Central memory CD8-positive, alpha-beta T cell (primary cell): ENCODE measurements around the gene SPTLC2.
"Not testable (repeated sequence)": the region's sequence is repeated elsewhere in the genome, so short reads cannot be mapped to it uniquely, and the experiment has no call there.

Source experiments
- ATAC-seq: fragments of 150-1000 bp; cut with Tn5 transposase; replicated peaks from 2 replicates; pipeline ENCODE4 v1.10.0; 2022; ENCODE audit warnings: mild to moderate bottlenecking, moderate FRiP score, moderate number of reproducible peaks; ENCODE audit not compliant: poor library complexity, severe bottlenecking; ENCODE audit errors: extremely low read depth
- DNase-seq, 2 donors: peaks; one replicate each; pipeline ENCODE4 v3.0.0; 2021; ENCODE audit warnings: low spot score in 2 of 2
- H3K27ac Mint-ChIP-seq: one replicate; pipeline ENCODE4 v1.8.0; 2022; ENCODE audit warnings: low read depth, mild to moderate bottlenecking, moderate library complexity, mixed read lengths
- H3K27me3 Mint-ChIP-seq: one replicate; pipeline ENCODE4 v1.8.0; 2022; ENCODE audit warnings: mixed read lengths
- H3K36me3 Mint-ChIP-seq: one replicate; pipeline ENCODE4 v1.8.0; 2022; ENCODE audit warnings: mild to moderate bottlenecking, moderate library complexity, mixed read lengths; ENCODE audit not compliant: insufficient read depth
- H3K4me1 Mint-ChIP-seq: one replicate; pipeline ENCODE4 v1.8.0; 2022; ENCODE audit warnings: mixed read lengths
- H3K4me3 Mint-ChIP-seq: one replicate; pipeline ENCODE4 v1.8.0; 2022; ENCODE audit warnings: mild to moderate bottlenecking, moderate library complexity, mixed read lengths
- H3K9me3 Mint-ChIP-seq: one replicate; pipeline ENCODE4 v1.8.0; 2022; ENCODE audit warnings: mixed read lengths

The SPTLC2 gene

GRCh38 chr14:77642407-77642806 lies 26.0 kb upstream of the SPTLC2 start:
- Mint-ChIP-seq H3K4me3 (peak overlapping the region; percentile 80), H3K27me3 (no peaks in the 10 kb centered on the region)

GRCh38 chr14:77641534-77642341 lies 25.3 kb upstream of the SPTLC2 start:
- H3K4me3 Mint-ChIP-seq = peak overlapping the region; percentile 80

More at GRCh38 chr14:77642407-77642806, 26.0 kb upstream of the SPTLC2 start:
- Mint-ChIP-seq H3K9me3 (no peaks in the 10 kb centered on the region), H3K27ac (peak overlapping the region; percentile 89), H3K4me1 (peaks cover 13% of the 10 kb centered on the region), H3K36me3 (peaks cover 4% of the 10 kb centered on the region)
- no peak for DNase-seq
- no peak for ATAC-seq

GRCh38 chr14:77640756-77641533 lies 24.5 kb upstream of the SPTLC2 start:
- H3K27me3 Mint-ChIP-seq = no peaks in the 10 kb centered on the region
- H3K27ac Mint-ChIP-seq = peak overlapping the region; percentile 89
- ATAC-seq (no peak), DNase-seq (no peak)
- peak overlapping the region; percentile 80 for H3K4me3 Mint-ChIP-seq
- peaks cover 13% of the 10 kb centered on the region for H3K4me1 Mint-ChIP-seq
- H3K36me3 Mint-ChIP-seq = peaks cover 5% of the 10 kb centered on the region
- no peaks in the 10 kb centered on the region for H3K9me3 Mint-ChIP-seq

More at GRCh38 chr14:77641534-77642341, 25.3 kb upstream of the SPTLC2 start:
- ATAC-seq = peak; percentile 71
- Mint-ChIP-seq H3K4me1 (peaks cover 13% of the 10 kb centered on the region), H3K27me3 (no peaks in the 10 kb centered on the region), H3K36me3 (peaks cover 4% of the 10 kb centered on the region), H3K27ac (peak overlapping the region; percentile 89), H3K9me3 (no peaks in the 10 kb centered on the region)
- DNase-seq = peak; percentile 20 to 35

- H3K4me1 Mint-ChIP-seq = peaks cover 13% of the 10 kb centered on the region
- H3K27me3 Mint-ChIP-seq = no peaks in the 10 kb centered on the region
- no peak overlapping the region for H3K27ac Mint-ChIP-seq
- peaks cover 5% of the 10 kb centered on the region for H3K36me3 Mint-ChIP-seq
- no peak overlapping the region for H3K4me3 Mint-ChIP-seq
- ATAC-seq (no peak), DNase-seq (no peak)
- H3K9me3 Mint-ChIP-seq = no peaks in the 10 kb centered on the region
Measured at GRCh38 chr14:77638771-77639171, 22.3 kb upstream of the SPTLC2 start.

- not testable (repeated sequence) for DNase-seq, H3K4me1 Mint-ChIP-seq, H3K27me3 Mint-ChIP-seq, H3K4me3 Mint-ChIP-seq, H3K27ac Mint-ChIP-seq, H3K36me3 Mint-ChIP-seq, H3K9me3 Mint-ChIP-seq, ATAC-seq
Measured at GRCh38 chr14:77635869-77636268, 19.4 kb upstream of the SPTLC2 start.

- not testable (repeated sequence) for H3K4me1 Mint-ChIP-seq, DNase-seq, H3K27ac Mint-ChIP-seq, H3K36me3 Mint-ChIP-seq, H3K4me3 Mint-ChIP-seq, ATAC-seq, H3K27me3 Mint-ChIP-seq, H3K9me3 Mint-ChIP-seq
Measured at GRCh38 chr14:77635466-77635865, 19.0 kb upstream of the SPTLC2 start.

- no peaks in the 10 kb centered on the region for H3K4me1 Mint-ChIP-seq
- H3K27ac Mint-ChIP-seq = no peak overlapping the region
- H3K27me3 Mint-ChIP-seq = no peaks in the 10 kb centered on the region
- H3K4me3 Mint-ChIP-seq = no peak overlapping the region
- no peaks in the 10 kb centered on the region for H3K9me3 Mint-ChIP-seq
- DNase-seq (no peak), ATAC-seq (no peak)
- H3K36me3 Mint-ChIP-seq = no peaks in the 10 kb centered on the region
Measured at GRCh38 chr14:77630111-77630510, 13.7 kb upstream of the SPTLC2 start.

GRCh38 chr14:77625360-77625759 lies 8.9 kb upstream of the SPTLC2 start:
- no peaks in the 10 kb centered on the region for H3K9me3 Mint-ChIP-seq
- ATAC-seq = no peak
- no peak overlapping the region for H3K27ac Mint-ChIP-seq
- no peak overlapping the region for H3K4me3 Mint-ChIP-seq
- no peaks in the 10 kb centered on the region for H3K4me1 Mint-ChIP-seq
- H3K27me3 Mint-ChIP-seq = no peaks in the 10 kb centered on the region
- DNase-seq = no peak
- H3K36me3 Mint-ChIP-seq = no peaks in the 10 kb centered on the region

GRCh38 chr14:77623201-77623600 lies 6.8 kb upstream of the SPTLC2 start:
- Mint-ChIP-seq H3K9me3 (no peaks in the 10 kb centered on the region), H3K4me1 (no peaks in the 10 kb centered on the region), H3K27ac (no peak overlapping the region), H3K36me3 (no peaks in the 10 kb centered on the region), H3K4me3 (no peak overlapping the region), H3K27me3 (no peaks in the 10 kb centered on the region)
- ATAC-seq = no peak
- DNase-seq = no peak

- H3K36me3 Mint-ChIP-seq = no peaks in the 10 kb centered on the region
- H3K9me3 Mint-ChIP-seq = no peaks in the 10 kb centered on the region
- H3K27ac Mint-ChIP-seq = no peak overlapping the region
- no peaks in the 10 kb centered on the region for H3K4me1 Mint-ChIP-seq
- DNase-seq (no peak), ATAC-seq (no peak)
- no peaks in the 10 kb centered on the region for H3K27me3 Mint-ChIP-seq
- no peak overlapping the region for H3K4me3 Mint-ChIP-seq
Measured at GRCh38 chr14:77622366-77622961, 6.0 kb upstream of the SPTLC2 start.

- H3K36me3 Mint-ChIP-seq = peaks cover 9% of the 10 kb centered on the region
- DNase-seq = no peak
- H3K4me3 Mint-ChIP-seq = no peak overlapping the region
- H3K4me1 Mint-ChIP-seq = peaks cover 5% of the 10 kb centered on the region
- no peak overlapping the region for H3K27ac Mint-ChIP-seq
- no peaks in the 10 kb centered on the region for H3K27me3 Mint-ChIP-seq
- H3K9me3 Mint-ChIP-seq = no peaks in the 10 kb centered on the region
- ATAC-seq = no peak
Measured at GRCh38 chr14:77620222-77620870, 3.9 kb upstream of the SPTLC2 start.

GRCh38 chr14:77618381-77618970 lies 2.0 kb upstream of the SPTLC2 start:
- no peaks in the 10 kb centered on the region for H3K27me3 Mint-ChIP-seq
- H3K9me3 Mint-ChIP-seq = no peaks in the 10 kb centered on the region
- H3K4me1 Mint-ChIP-seq = peaks cover 22% of the 10 kb centered on the region
- no peak overlapping the region for H3K4me3 Mint-ChIP-seq
- H3K27ac Mint-ChIP-seq = no peak overlapping the region
- DNase-seq (no peak), ATAC-seq (no peak)
- H3K36me3 Mint-ChIP-seq = peaks cover 11% of the 10 kb centered on the region
